ENCODE results near the gene ARHGAP18. TPM values are rescaled to one million over a fixed set of nuclear protein-coding genes. Genes with fewer than 3 reads are reported as not detected.

Gene ARHGAP18
- total RNA-seq, 2 donors from 2014 or later = 12.1 to 12.4 TPM

- DNase-seq (no peak), ATAC-seq (no peak)
- intact Hi-C loops (cut with DNase I) = loop anchor here (2.0 to 5.0 kb wide), 2 partner anchors 129 to 133 kb away; no protein-coding TSS in a partner anchor
Measured at GRCh38 chr6:129731428-129731827, 21.5 kb upstream of the ARHGAP18 start.

GRCh38 chr6:129730477-129731165 lies 20.6 kb upstream of the ARHGAP18 start:
- peak in 1 of 2 donors; percentile 30 for ATAC-seq
- DNase-seq = no peak
- intact Hi-C loops (cut with DNase I) = loop anchor here (2.0 to 5.0 kb wide), 2 partner anchors 128 to 132 kb away; no protein-coding TSS in a partner anchor

- intact Hi-C loops (cut with DNase I) = no loop called here
- DNase-seq = no peak
- peak in 1 of 2 donors; percentile 40 for ATAC-seq
Measured at GRCh38 chr6:129726650-129727049, 16.7 kb upstream of the ARHGAP18 start.

- ATAC-seq (peak in 1 of 2 donors; percentile 38), DNase-seq (no peak)
- intact Hi-C loops (cut with DNase I) = no loop called here
Measured at GRCh38 chr6:129725341-129725740, 15.4 kb upstream of the ARHGAP18 start.

GRCh38 chr6:129719692-129720091 lies 9.7 kb upstream of the ARHGAP18 start:
- ATAC-seq (peak; percentile 57 to 78), DNase-seq (no peak)
- intact Hi-C loops (cut with DNase I) = no loop called here

- ATAC-seq (peak in 1 of 2 donors; percentile 51), DNase-seq (no peak)
- intact Hi-C loops (cut with DNase I) = no loop called here
Measured at GRCh38 chr6:129717277-129717676, 7.3 kb upstream of the ARHGAP18 start.

- DNase-seq = no peak
- no peak for ATAC-seq
- intact Hi-C loops (cut with DNase I) = loop anchor here in 1 of 2 donors (5.0 kb wide), 1 partner anchor 52 kb away; no protein-coding TSS in a partner anchor
Measured at GRCh38 chr6:129713806-129714333, 3.9 kb upstream of the ARHGAP18 start.

- intact Hi-C loops (cut with DNase I) = loop anchor here in 1 of 2 donors (5.0 kb wide), 1 partner anchor 49 kb away; no protein-coding TSS in a partner anchor
- no peak for ATAC-seq
- DNase-seq = no peak
Measured at GRCh38 chr6:129711271-129711631, 1.3 kb upstream of the ARHGAP18 start.

GRCh38 chr6:129710450-129711270 lies 683 bp upstream of the ARHGAP18 start:
- intact Hi-C loops (cut with DNase I) = loop anchor here in 1 of 2 donors (5.0 kb wide), 1 partner anchor 48 kb away; no protein-coding TSS in a partner anchor
- DNase-seq (no peak), ATAC-seq (no peak)

- intact Hi-C loops (cut with DNase I) = no loop called here
- DNase-seq (no peak), ATAC-seq (peak; percentile 72 to 76)
Measured at GRCh38 chr6:129709196-129709768, 695 bp downstream of the ARHGAP18 start.

GRCh38 chr6:129708496-129709195 lies 1.3 kb downstream of the ARHGAP18 start:
- ATAC-seq = no peak

GRCh38 chr6:129707882-129708495 lies 2.0 kb downstream of the ARHGAP18 start:
- intact Hi-C loops (cut with DNase I) = no loop called here
- DNase-seq (no peak), ATAC-seq (no peak)

More at GRCh38 chr6:129708496-129709195, 1.3 kb downstream of the ARHGAP18 start:
- no peak for DNase-seq
- intact Hi-C loops (cut with DNase I) = no loop called here

- ATAC-seq = no peak
- intact Hi-C loops (cut with DNase I) = no loop called here
- no peak for DNase-seq
Measured at GRCh38 chr6:129707028-129707427, 2.9 kb downstream of the ARHGAP18 start.

GRCh38 chr6:129705212-129705611 lies 4.8 kb downstream of the ARHGAP18 start:
- ATAC-seq (no peak), DNase-seq (no peak)
- intact Hi-C loops (cut with DNase I) = no loop called here

- DNase-seq (no peak), ATAC-seq (no peak)
- intact Hi-C loops (cut with DNase I) = no loop called here
Measured at GRCh38 chr6:129704708-129705107, 5.3 kb downstream of the ARHGAP18 start.

- DNase-seq (no peak), ATAC-seq (peak in 1 of 2 donors; percentile 61)
- intact Hi-C loops (cut with DNase I) = no loop called here
Measured at GRCh38 chr6:129701721-129702455, 8.1 kb downstream of the ARHGAP18 start.

- ATAC-seq (no peak), DNase-seq (no peak)
- intact Hi-C loops (cut with DNase I) = no loop called here
Measured at GRCh38 chr6:129700666-129701065, 9.3 kb downstream of the ARHGAP18 start.

GRCh38 chr6:129699659-129700058 lies 10.3 kb downstream of the ARHGAP18 start:
- ATAC-seq = no peak
- intact Hi-C loops (cut with DNase I) = no loop called here
- no peak for DNase-seq
